NCI-H526 (cell line): ENCODE data around the gene RAB7B.
"Not testable (repeated sequence)": the region's sequence is repeated elsewhere in the genome, so short reads cannot be mapped to it uniquely, and the experiment has no call there.

Experiments
- DNase-seq, 2 experiments: peaks; one replicate each; lab custom pipeline; 2025; lab: John Stamatoyannopoulos, UW

The RAB7B gene, protein sequence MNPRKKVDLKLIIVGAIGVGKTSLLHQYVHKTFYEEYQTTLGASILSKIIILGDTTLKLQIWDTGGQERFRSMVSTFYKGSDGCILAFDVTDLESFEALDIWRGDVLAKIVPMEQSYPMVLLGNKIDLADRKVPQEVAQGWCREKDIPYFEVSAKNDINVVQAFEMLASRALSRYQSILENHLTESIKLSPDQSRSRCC

DNA sequence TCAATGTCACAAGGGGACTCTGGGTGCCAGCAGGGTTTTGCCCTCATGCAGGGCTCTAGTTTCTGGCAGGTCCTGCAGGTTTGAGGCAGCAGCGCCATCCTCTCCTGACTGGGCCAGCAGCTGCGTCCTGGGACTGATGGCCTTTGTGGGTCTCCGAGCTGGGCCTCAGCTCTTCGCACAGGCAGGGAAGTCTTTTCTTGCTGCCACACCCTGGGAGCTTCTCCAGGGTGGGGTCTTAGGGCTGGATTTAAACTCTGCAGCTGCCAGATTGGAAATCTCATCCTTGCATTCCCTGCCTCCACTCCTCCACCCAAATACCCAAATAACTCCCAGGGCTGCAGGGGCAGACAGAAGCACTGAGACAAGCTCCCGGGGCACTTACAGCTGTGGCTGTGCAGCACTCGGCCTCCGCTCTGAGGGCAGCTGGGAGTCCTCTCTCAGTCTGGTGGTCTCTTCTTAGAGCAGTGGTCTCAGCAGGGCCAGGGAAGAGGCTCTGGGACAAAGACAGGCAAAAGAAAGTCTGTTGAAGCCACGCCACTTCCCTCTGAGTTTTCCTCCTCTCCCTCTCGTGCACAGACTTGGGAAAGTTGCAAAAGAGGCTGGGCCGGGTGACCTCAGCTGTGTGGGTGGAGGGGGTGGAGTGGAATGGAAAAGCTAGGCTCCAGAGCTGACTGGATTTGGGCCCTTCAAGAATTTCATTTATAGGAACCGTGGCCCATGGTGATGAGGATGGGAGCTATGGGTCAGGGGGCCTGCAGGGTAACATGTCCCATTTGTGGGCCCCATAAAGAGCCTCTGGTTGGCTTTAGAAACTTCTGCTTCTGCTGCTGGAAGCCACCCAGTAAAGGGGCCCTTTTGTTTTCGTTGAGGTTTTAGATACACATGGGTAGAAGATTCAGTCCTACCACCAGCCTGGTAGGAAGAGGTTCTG is at the start of gene RAB7B:
TSS of gene RAB7B (minus strand) at position 525 of the 931 bp plus-strand sequence. CDS start 9,260 bp downstream, outside the sequence.
- DNase-seq: no peak

DNA sequence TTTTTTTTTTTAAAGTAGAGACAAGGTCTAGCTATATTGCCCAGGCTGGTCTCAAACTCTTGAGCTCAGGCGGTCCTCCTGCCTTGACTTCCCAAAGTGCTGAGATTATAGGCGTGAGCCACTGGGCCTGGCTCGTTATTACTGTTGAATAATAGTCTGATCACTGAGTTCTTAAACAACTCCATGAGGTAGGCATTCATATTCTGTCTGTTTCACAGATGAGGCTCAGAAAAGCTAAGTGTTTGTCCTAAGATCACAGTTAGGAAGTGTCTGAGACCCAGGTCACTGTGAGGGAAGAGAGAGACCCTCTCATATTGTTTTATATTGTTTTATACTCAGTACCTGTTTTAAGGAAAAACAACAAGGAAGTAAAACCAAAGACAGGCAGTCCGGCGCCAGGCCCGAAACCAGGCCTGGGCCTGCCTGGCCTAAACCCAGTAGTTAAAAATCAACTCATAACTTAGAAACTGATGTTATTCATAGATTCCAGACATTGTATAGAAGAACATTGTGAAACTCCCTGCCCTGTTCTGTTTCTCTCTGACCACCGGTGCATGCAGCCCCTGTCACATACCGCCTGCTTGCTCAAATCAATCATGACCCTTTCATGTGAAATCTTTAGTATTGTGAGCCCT is 49.2 kb upstream of the RAB7B start:
- not testable (repeated sequence) for DNase-seq

DNA sequence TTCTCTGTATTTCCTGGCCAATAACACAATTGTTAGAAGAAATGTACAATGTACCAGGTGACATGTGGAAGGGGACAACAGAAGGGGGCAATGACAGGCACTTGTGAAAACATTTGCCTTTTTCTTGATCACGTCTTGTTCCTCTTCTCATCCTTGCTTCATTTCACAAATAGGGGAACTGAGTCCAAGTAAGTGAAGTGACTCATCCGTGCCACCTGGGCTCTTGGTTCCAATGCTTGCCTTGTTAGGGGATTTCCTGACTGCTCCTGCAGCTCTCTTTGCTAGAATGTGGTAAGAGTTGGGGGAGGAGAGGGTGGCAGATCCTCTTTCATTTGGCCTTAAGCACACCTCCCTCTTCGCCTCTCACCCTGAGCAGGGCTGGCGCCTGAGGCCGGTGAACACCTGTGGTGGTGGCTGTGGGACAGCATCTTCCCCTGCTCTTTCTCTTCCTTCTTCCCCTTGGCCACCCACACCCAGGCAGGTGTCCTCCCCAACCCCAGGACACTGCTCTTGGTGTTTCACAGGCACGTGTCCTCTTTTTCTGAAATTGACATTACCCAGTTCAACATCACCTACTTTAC is 47.5 kb upstream of the RAB7B start:
- DNase-seq: no peak

DNA sequence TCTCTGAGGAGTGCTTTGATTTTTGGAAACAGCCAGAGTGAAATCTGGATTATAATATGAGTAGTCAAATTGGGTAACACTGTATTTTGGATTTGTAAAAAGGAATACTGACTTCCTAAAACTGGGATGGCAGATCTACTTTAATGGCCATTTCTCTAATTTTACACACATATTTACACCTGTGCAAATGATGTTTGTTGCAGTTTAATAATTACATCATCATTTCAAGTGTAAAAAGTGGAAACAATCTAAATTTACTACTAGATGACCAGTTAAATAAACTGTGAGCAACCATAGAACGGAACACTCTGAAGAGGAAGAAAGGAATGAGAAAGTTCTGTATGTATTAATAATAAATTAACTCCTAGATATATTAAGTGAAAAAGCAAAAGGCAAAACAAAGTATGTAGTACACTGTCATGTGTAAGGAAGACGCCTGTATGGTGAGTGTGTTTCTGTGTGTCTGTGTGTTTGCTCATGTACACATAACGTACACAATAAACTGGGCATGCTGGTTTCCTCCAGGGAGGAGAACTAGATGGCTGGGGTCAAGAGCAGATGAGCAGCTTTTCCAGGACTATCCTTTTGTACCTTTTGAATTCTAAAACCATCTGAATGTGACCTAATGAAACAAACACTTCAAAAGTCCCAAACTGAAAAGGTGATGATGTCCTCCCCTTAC is 46.9 kb upstream of the RAB7B start:
- no peak for DNase-seq

DNA sequence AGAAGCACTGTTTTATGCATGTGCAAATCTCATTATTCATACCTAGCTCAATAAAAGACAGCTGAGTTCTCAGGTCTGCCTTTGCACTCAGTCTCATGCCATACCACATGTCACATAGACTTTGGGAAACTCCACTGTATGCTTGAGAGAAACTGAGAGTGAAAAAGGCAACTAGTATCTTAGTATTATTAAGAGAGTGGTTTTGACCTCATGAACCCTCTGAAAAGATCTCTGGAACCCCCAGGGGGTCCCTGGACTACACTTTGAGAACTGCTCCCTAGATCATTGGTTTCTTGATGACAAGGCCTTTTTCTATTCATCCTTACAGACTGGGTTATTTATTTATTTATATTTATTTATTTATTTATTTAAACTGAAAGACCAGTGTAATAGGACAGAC is 46.1 kb upstream of the RAB7B start:
- no peak for DNase-seq

DNA sequence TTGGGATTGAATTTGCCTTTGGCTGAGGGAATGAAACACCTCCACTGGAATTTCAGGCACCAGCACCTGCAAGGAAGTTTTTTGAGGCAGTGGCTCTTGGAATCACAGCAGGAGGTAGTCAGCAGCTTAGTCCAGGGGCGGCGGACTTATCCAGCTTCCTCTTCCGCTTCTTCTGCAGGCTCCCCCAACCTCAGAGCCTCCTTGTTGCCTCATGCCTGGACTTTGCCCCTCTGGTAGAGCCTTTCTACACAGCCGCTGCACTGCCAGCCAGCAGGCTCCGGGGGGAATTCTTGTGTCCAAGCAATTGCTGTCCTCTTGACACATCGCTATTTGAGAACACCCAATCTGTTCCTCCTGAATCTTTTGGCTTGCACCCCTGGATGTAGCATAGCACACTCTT is 45.4 kb upstream of the RAB7B start:
- no peak for DNase-seq

DNA sequence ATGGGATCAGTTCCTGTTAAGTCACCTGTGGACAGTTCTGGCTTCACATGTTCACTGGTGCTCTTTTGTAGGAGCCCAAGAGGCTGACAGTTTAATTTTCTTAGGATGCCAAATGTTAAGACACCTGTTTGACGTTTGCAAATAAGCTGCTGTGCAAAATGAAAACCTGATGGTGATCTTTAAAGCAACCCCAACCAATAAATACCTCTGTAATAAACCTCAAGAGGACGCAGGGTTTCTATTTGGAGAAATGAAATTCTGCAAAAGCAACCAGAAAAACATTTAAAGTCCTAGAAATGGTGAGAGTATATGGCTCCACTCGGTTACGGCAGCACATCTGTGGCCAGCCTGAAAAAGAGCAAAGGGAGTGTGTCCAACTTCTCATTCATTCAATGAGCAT is 44.1 kb upstream of the RAB7B start:
- no peak for DNase-seq

DNA sequence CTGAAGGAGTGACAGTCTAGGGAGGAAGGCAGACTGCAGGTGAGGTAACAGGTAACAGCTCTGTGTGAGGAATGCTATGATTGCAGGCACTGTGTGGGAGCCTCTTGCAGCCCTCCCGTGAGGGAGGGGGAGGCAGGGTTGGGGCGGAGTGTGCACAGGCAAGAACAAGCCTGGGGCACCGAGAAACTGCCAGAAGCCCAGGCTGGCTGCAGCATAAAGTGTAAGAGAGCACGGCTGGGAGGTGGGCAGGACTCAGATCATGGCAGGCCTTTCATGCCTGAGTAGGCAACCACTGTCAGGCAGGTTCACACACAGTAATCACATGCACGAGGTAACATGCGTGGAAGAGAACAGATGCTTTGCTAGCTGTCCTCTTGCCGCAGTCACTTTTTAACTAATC is 38.4 kb upstream of the RAB7B start:
- peak; percentile 55 to 79 for DNase-seq

DNA sequence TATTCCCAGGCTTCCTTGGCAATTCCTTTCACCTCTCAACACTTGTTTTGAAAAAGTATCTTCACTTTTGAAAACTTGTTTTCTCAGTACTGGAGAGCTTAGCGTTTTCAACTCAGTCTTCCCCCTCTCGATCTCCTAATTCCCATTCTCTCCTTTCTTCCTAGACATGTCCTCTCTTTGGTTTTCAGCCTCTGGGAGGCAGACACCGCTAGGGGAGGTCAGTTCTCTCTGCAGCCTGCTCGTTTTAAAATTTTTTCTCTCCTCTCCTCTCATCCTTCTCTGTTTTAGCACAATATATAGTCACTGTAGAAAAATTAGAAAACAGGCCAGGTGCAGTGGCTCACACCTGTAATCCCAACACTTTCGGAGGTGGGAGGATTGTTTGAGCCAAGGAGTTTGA is 37.1 kb upstream of the RAB7B start:
- DNase-seq: no peak

DNA sequence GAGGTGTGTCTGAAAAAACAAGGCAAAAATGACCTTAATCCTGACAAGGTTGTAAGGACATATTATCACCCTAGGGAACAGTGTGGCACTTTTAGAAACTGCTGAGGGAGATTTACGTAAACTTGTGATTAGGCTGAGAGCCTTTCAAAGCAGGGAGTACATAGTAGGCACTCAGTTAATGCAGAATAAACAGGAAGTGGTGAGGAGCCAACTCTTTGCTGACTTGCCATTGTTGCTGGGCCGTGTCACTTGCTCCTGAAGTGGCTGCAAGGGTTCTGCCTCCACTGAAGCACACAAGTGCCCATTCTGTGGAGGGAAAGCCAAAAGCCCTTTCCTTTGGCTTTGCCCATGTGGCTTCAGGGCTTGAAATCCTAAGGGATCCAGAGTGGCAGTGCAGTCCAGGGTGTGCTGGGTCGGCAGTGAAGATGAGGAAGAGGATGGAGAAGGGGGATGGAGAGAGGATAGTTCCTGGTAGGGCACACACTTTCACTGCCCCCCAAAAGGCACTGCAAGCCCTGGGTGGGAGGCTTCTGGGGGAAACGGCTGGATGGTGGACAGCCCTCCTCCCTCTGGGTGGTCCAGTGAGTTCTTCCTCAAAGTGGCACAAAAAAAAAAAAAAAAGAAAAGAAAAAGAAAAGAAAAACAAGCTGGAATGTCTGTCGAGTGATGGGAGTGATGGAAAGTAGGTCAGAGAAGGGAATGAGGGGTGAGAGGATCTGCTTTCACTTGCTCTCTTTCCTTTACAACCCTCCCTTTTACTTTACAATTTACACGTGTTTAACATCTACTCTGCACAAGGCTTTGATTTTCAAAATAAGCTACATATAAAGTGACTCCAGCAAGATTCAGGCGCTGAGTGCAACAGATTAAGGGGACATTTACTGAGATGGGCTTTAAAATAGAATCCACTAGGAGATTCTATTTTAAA is 36.1 kb upstream of the RAB7B start:
- DNase-seq: no peak

DNA sequence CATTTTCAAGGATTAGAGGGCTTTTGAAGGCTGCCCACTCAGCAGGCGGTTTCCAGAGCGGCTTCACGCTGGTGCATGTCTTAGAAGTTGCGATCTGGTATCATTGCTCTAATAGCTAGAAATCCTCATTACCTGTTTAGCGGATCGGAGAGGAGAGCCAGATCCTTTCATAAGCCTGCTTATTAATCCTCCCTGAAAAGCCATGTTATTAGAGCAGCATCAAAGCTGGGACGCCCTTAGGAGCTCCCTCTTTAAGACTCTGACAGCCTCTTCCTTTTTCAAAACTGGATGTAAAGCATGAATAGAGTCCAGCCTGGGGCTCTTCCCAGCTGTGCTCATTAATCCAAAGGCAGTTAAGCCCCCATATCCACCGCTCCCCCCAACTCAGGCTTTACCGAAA is 34.4 kb upstream of the RAB7B start:
- no peak for DNase-seq

DNA sequence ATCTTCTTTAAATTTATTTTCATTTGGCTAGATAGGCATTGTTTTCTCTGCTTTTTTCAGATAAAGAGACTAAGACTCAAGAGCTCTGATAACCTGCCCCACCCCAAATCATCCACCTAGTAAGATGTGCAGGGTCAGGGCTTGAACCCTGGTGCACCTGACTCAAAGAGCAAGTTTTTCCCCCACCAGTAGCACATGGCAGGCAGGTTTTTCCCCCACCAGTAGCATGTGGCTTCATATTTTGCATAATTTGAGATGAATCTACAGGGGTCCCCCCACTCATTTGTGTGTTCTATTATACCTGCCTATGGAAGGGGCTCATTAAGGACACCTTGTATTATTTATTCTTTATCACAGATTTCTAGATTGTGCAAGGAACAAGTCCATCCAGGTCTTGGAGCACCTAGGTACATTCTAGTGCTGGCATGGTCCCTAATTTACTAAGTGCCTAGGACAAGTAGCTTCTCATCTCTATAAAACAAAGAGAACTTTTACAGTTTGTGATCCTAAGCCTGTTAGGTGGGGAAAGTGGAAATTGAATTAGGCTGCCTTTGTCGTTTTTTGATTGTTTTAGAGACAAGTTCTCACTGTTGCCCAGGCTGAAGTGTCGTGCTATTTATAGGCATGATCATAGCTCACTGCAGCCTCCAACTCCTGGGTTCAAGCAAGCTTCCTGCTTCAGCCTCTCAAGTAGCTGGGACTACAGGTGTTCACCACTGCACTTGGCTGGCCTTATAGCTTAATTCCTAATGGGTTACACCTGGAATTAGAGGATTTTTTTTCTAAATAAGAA is 33.7 kb upstream of the RAB7B start:
- no peak for DNase-seq

DNA sequence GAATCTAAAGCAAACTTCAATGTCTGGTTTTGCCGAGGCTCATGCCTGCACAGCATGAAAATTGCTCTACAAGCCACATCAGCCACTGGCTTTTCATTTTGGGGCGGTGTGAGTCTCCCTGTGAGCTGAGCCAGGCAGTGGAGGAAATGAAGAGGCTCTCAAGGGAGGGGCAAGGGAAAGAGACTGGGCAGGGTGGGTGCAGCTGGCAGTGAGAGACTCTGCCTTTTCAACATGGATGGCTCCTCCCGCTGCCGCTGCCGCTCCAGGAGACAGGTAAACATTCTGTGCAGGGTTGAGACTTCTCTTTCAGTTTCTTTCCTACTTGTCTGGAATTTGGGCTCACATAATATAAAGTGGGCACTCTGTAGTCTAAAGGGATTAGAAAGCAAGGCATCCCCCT is 31.8 kb upstream of the RAB7B start:
- DNase-seq: no peak

DNA sequence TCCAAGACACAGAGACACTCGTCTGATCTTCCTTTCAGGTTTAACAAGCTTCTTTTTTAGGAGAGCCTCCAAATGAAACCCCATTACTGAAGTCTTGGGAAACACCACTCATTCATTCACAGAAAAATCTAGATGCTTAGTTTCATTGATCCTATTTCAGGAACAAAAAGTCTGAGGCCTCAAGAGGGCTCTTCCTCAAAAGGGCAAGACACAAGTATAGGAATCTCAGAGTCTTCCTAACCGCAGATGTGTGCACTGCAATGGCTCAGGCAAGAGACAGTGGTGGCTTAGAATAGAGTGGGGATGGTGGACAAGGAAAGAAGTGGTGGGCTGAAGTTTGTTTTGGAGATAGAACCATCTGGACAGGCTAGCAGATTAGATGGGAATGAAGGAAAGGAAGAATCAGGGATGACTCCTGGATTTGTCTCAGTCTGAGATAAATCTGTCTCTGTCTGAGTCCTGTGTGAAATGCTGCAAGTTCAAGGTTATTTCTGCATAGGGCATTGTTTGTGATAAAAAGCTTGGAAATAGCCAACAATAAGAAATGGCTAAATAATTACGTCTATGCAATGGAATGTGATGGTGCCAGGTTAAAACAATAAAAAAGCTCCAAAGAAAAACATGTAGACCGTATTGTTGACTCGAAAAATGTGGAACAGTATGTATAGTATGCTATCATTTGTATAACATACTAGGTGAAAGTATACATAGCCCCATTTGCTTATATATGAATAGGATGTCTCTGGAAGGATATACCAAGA is 29.4 kb upstream of the RAB7B start:
- DNase-seq: no peak

DNA sequence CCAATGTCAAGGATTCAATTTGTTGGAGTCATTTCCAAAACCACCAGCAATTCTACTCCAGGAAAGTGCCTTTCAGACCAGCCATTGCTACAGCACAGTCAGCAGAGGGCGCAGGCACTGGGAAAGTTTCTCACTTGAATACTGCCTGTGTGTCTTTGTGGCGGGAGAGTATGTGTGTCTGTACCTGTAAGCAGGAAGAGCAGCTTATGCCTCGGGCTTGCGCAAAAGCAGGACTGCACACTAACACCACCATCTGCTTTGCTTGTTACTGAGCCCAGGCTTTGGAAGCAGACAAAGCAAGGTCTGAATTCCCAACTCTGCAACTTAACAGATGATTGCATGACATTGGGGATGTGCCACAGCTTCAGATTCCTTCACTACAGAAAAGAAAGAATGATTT is 27.5 kb upstream of the RAB7B start:
- DNase-seq: peak; percentile 60 to 80

DNA sequence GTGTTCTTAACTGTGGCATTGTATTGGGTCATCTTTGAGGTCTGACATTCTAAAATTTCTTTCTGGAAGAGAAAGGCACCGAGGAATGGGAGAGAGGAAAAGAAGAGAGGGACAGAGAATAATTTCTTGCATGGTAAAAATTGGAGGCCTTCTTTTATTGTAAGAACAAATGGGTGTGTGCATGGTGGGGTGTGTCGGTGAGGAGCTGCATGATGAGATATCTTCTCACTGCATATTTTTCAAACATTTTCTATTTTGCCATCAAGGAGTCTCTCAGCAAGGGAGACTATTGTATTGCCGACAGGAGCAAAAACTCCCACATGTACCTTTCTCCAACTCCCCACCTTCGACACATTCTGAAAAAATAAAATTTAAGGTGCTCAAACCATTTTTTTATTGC is 27.0 kb upstream of the RAB7B start:
- no peak for DNase-seq

DNA sequence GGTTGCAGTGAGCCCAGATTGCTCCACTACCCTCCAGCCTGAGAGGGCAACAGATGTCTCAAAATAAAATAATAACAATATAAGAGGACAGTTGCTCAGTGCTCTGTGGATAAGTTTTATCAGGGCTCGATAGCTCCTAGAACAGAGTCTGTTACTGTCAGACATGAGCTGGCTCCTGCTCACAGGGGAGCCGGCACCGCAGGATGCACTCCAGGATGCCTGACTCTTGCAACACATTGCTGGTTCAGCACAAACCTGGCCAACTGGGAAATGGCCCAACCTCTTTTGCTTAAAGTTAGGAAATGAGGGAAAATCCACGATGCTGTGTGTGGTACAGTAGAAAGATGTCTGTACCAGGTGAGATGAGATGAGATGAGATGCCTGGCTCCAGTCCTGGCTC is 26.3 kb upstream of the RAB7B start:
- no peak for DNase-seq

DNA sequence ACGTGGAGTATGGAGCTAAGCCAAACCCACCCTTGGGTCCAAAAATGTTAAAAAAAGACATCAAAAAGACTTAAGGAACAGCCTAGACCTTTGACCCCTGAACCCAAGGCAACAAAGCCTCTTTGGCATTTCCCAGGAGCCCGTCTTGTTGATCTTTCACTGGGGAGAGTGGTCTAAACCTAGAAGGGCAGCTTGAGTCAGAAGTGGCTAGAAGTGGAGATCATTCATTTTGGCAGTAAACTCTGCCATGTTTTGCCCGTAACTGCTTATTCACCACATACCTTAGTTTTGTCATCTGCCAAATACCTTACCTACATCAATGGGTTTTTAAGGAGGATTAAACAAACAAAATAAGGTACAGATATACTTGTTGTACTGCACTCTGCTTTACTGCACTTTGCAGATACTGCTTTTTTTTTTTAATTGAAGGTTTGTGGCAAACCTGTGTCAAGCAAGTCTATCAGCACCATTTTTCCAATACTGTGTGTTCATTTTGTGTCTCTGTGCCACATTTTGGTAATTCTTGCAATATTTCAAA is 22.2 kb upstream of the RAB7B start:
- no peak for DNase-seq

DNA sequence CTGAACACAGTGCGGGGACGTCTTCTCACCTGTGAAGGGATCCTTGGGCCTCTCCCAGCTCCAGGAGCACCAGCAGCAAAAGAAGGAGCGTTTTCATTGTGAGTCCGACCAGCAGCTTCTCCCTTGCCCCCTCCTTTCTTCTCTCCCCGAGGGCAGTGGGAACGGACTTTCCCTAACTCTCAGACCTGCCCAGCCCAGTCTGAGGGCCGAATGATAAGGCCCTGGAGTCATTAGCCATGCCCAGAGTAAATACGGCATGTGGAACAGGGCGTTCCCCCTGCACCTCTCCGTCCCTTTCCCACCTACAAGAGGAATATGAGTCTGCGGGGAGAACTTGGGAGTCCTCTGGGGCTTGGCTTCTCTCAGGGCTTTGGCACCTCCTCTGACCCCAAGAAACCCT is 20.5 kb upstream of the RAB7B start, which contains the start of gene CTSE:
TSS of gene CTSE (minus strand) at position 201 of the 400 bp plus-strand sequence. CDS start at position 97, 104 bp downstream.
- no peak for DNase-seq
